Effector memory CD4-positive, alpha-beta T cell (primary cell): ENCODE results near the gene GPC4.

ENCODE experiments used
- DNase-seq, 3 donors: peaks; one replicate each; pipeline ENCODE4 v3.0.0-alpha.2; 2020
- H3K27ac ChIP-seq: 2 replicates; pipeline ENCODE4 v1.7.0; 2013; ENCODE audit warnings: mild to moderate bottlenecking, low read length, moderate library complexity; ENCODE audit not compliant: insufficient read depth, poor library complexity, severe bottlenecking
- H3K27me3 ChIP-seq: replicated peaks from 2 replicates; pipeline ENCODE4 v1.7.0; 2013; ENCODE audit warnings: mild to moderate bottlenecking, low read length; ENCODE audit not compliant: insufficient read depth, control insufficient read depth, poor library complexity, severe bottlenecking
- H3K36me3 ChIP-seq: 2 replicates; pipeline ENCODE4 v1.7.0; 2013; ENCODE audit warnings: mild to moderate bottlenecking, low read length, moderate library complexity; ENCODE audit not compliant: control insufficient read depth, insufficient read depth
- H3K4me1 ChIP-seq: 2 replicates; pipeline ENCODE4 v1.7.0; 2013; ENCODE audit warnings: low read length, mild to moderate bottlenecking; ENCODE audit not compliant: control insufficient read depth, insufficient read depth, poor library complexity, severe bottlenecking
- H3K4me3 ChIP-seq: 2 replicates; pipeline ENCODE4 v1.7.0; 2013; ENCODE audit warnings: low read length, low read depth, mild to moderate bottlenecking; ENCODE audit not compliant: insufficient read depth, poor library complexity, severe bottlenecking
- H3K9me3 ChIP-seq: 2 replicates; pipeline ENCODE4 v1.7.0; 2013; ENCODE audit warnings: mild to moderate bottlenecking, low read length, moderate library complexity; ENCODE audit not compliant: control insufficient read depth

The GPC4 gene

GRCh38 chrX:133254666-133255065 lies 160.6 kb downstream of the GPC4 start:
- Histone ChIP-seq H3K27ac (no peak overlapping the region), H3K27me3 (no peaks in the 10 kb centered on the region), H3K4me3 (no peak overlapping the region), H3K36me3 (no peaks in the 10 kb centered on the region), H3K9me3 (no peaks in the 10 kb centered on the region), H3K4me1 (no peaks in the 10 kb centered on the region)
- DNase-seq: no peak

DNA sequence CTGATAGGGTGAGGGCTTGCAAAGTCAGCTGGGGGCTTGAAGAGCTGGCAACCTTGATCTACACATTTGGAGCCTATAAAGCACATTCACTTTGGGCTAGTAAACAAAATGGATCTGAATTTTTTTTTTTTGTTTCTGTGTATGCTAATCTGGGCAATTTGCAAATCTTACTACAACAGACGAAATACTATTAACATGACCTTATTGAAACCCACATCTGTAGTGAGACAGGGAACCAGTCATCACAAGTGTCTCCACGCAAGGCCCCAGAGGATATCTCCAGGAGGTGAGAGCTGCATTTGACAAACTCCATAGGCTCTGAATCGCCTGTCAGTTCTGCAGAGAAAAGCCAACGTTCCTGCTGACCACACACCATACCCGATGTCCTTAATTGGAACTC lies 164.1 kb downstream of the GPC4 start:
- H3K27ac ChIP-seq: no peak overlapping the region
- no peaks in the 10 kb centered on the region for H3K4me1 ChIP-seq
- no peaks in the 10 kb centered on the region for H3K27me3 ChIP-seq
- no peak for DNase-seq
- no peaks in the 10 kb centered on the region for H3K36me3 ChIP-seq
- no peaks in the 10 kb centered on the region for H3K9me3 ChIP-seq
- no peak overlapping the region for H3K4me3 ChIP-seq

DNA sequence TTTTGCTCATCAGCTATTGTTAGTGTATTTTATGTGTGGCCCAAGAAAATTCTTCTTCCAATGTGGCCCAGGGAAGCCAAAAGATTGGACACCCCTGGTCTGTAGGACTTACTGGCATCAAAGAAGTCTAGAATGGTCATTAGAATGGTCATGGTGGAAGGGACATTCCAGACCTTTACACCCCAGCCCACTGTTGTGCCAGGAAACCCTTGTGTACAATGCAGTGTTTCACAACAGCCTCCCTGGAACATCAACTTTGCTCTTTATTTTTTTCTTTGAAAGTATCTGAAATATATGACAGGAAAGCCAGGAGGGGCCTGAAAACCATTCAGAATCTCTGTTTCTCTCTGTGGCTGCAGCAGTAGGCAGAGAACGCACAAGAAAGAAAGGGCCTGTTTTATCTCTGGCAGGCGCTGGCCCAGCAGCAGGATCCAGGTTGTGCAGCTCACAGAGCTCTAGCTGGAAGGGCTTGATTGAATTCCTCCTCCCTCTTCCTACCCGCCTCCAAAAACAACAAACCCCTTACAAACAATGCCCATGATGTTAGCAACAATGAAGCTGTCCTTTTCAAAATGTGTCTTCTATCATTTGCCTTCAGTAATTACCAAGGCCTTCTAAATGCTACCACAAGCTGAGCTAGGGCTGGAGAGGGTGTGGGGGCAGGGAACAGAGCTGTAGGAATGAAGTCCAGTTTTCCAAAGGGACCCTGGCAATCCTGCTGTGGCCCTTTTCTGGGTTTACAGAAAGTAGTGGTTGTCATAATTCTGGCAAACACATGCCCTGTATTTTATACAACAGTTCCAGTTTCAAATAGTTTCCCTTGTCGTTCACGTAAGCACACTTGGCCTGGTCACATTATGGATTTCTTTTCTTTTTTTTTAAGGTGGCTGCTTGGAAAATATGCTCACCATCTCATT lies 164.8 kb downstream of the GPC4 start:
- H3K9me3 ChIP-seq: no peaks in the 10 kb centered on the region
- no peak overlapping the region for H3K4me3 ChIP-seq
- no peaks in the 10 kb centered on the region for H3K36me3 ChIP-seq
- H3K4me1 ChIP-seq: no peaks in the 10 kb centered on the region
- no peak overlapping the region for H3K27ac ChIP-seq
- no peak for DNase-seq
- no peaks in the 10 kb centered on the region for H3K27me3 ChIP-seq
